Measurements from ENCODE around the gene CAPN10. TPM values are rescaled to one million over a fixed set of nuclear protein-coding genes. Genes with fewer than 3 reads are reported as not detected.
A peak's percentile ranks its signal among the peaks of the same experiment; 100 is the strongest.
"Not testable (repeated sequence)": the region's sequence is repeated elsewhere in the genome, so short reads cannot be mapped to it uniquely, and the experiment has no call there.

The CAPN10 gene, protein sequence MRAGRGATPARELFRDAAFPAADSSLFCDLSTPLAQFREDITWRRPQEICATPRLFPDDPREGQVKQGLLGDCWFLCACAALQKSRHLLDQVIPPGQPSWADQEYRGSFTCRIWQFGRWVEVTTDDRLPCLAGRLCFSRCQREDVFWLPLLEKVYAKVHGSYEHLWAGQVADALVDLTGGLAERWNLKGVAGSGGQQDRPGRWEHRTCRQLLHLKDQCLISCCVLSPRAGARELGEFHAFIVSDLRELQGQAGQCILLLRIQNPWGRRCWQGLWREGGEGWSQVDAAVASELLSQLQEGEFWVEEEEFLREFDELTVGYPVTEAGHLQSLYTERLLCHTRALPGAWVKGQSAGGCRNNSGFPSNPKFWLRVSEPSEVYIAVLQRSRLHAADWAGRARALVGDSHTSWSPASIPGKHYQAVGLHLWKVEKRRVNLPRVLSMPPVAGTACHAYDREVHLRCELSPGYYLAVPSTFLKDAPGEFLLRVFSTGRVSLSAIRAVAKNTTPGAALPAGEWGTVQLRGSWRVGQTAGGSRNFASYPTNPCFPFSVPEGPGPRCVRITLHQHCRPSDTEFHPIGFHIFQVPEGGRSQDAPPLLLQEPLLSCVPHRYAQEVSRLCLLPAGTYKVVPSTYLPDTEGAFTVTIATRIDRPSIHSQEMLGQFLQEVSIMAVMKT
- 12.3 TPM for total RNA-seq (ENCODE audit: insufficient read depth, low replicate concordance)

GRCh38 chr2:240586198-240586918 is at the start of gene CAPN10:
TSS of gene CAPN10 (plus strand) at chr2:240586734. CDS start at chr2:240586912, 178 bp downstream.
- DNase-seq (ENCODE audit: low spot score) = peak; percentile 99

DNA sequence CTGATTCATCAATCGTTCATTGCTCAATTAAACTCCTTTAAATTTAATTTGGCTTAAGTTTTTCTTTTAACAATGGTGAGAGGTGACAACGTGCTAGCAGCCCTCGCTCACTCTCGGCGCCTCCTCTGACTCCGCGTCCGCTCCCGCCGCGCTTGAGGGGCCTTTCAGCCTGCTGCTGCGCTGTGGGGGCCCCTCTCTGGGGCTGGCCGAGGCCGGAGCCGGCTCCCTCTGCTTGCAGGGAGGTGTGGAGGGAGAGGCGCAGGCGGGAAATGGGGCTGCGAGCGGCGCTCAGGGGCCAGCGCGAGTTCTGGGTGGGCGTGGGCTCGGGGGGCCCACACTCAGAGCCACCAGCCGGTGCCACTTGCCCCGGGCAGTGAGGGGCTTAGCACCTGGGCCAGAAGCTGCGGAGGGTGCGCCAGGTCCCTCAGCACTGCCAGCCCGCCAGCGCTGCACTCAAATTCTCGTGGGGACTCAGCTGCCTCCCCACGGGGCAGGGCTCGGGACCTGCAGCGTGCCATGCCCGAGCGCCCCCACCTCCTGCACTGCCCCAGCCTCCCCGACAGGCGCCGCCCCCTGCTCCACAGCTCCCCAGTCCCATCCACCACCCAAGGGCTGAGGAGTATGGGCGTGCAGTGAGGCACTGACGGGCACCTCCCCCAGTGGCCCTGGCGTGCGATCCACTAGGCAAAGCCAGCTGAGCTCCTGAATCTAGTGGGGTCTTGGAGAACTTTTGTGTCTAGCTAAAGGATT is 48.3 kb upstream of the CAPN10 start:
- DNase-seq (ENCODE audit: low spot score) = no peak

- not testable (repeated sequence) for DNase-seq (ENCODE audit: low spot score)
These were observed 47.4 kb upstream of the CAPN10 start for GRCh38 chr2:240539101-240539500.

DNA sequence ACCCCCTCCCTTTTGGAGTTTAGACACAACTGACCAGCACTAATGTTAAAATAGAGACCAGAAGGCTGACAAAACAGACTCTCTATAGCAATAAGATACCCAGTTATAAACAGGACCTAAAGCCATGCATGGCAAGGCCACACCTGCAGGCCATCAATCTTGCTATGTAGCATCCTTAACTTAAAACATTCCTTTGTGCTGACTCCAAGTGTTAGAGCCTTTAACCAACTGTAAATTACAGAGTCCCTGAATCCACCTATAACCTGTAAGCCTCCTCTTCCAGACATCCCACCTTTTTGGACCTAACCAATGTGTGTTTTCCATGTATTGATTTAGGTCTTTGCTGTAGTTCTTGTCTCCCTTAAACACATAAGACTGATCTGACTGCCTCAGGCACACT is 46.6 kb upstream of the CAPN10 start:
- no peak for DNase-seq (ENCODE audit: low spot score)

DNA sequence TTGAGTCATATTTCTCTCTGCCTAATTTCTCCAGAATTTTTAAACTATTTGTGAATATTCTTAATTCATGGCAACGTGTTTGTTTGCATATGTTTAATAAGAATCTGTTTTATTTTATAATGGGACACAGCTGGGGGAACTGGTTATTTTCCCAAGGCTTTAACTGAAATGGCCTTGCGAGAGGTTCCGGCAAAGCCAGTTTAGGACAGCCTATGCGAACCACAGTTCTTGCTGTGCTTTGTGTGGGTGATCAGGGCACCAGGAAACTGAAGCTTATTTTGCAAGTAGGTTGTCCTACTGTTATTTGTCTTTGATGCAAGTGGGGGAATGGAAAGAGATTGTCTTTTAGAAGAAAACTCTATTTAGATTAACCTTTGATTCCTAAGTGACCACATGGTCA is 35.2 kb upstream of the CAPN10 start:
- no peak for DNase-seq (ENCODE audit: low spot score)

DNA sequence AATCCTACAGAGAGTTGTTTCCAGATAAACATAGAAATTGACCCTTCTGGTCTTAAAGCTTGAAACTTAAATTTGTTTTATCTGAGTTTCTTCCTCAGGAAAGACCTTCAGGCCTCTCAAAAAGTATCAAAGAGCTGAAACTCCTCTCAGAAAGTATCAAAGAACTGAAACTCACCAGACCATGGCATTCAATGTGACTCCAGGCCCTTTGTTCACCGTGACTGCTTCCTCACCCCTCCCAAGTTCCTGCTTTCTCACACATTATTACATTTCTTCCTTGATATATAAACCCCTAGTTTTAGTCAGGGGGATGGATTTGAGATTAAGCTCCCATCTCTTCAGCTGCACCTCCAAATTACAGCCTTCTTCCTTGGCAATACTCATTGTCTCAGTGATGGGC is 34.7 kb upstream of the CAPN10 start:
- DNase-seq (ENCODE audit: low spot score) = no peak

DNA sequence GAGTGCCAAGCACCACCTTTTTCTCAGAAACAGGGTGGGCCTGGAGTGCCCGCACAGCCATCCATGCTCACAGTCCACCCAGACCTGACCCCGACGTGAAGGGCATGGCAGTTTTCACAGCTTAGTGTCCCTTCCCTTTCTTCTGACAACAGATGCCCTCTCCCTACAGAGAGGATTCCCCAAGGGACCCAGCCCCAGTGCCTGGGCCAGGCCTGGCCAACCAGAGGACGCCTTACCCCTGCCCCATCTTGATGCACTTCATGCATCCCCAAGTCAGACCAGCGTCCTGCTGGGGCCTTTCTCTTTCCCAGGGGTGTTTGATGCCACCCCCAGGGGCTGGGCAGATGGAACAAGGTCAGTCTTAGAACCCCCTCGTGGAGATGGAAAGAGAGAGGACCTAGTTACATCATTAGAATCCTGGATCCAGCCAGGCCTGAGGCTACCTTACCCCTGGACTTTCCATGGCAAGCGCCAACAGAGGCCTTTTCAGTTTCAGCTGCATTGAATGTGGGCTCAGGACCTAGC is 32.5 kb upstream of the CAPN10 start:
- no peak for DNase-seq (ENCODE audit: low spot score)

DNA sequence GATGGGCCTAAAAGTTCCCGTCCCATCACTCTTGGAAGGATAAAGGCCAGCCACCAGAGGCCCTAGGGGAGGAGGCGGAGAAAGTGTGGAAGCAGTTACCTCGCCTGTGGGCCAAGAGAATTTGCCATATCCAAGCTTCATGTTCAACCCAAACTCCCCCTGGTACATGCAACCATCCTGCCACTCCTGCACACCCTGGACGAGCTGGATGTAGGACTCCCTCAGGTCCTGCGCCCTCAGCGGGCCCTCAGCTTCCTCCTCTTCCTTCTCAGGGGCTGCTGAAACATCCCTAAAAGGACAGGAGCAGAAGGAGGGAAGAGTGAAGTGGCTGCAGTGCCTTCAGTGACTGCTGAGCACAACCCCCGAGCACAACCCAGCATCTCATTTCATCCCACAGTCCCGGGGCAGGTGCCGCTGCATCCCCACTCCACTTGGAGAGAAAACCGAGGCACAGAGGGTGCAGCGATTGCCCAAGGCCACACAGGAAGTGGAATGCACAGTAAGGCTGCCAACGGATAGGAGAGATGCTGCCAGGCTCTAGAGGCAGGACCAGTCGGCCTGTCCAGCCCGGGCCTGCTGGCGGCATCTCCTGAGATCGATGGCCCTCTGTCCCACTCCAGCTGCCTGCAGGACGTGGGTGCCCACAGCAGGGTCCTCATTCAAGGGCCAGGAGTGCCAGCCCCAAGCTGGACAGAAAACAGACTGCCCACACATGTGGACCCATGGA is 31.6 kb upstream of the CAPN10 start:
- no peak for DNase-seq (ENCODE audit: low spot score)

- no peak for DNase-seq (ENCODE audit: low spot score)
These were observed 30.8 kb upstream of the CAPN10 start for GRCh38 chr2:240555541-240556250.

GRCh38 chr2:240556553-240557100 is 29.9 kb upstream of the CAPN10 start:
- no peak for DNase-seq (ENCODE audit: low spot score)

GRCh38 chr2:240557101-240557751 is 29.3 kb upstream of the CAPN10 start:
- DNase-seq (ENCODE audit: low spot score) = no peak

- peak; percentile 83 for DNase-seq (ENCODE audit: low spot score)
These were observed 28.7 kb upstream of the CAPN10 start, which contains the start of gene ANKMY1 for GRCh38 chr2:240557808-240558207. TSS of gene ANKMY1 (minus strand) at chr2:240557988. CDS start at chr2:240557335, 653 bp downstream.

- DNase-seq (ENCODE audit: low spot score) = no peak
These were observed 28.2 kb upstream of the CAPN10 start for GRCh38 chr2:240558236-240558761.

DNA sequence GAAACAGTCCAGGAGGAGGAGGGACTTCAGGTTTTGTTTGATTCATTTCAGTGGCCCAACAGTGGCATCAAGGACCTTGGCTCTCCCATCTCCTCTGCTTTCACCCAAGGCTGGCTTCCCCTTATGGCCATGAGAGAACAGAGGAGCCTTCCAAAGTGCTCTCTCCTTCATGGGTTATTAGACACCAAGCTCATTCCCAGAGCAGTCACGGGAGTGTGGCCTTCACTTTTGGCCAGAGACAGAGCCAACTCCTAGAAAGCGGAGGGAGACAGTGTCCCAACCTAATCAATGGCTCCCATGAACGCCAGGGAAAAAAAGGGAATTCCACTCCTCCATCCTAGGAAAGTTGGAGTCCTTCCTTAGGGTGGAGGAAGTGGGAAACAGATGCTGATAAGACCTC is 27.2 kb upstream of the CAPN10 start:
- no peak for DNase-seq (ENCODE audit: low spot score)

GRCh38 chr2:240560084-240560479 is 26.5 kb upstream of the CAPN10 start, which contains the start of gene DUSP28:
TSS of gene DUSP28 (plus strand) at chr2:240560357. CDS start at chr2:240560685, 328 bp downstream.
- DNase-seq (ENCODE audit: low spot score) = peak; percentile 88

DNA sequence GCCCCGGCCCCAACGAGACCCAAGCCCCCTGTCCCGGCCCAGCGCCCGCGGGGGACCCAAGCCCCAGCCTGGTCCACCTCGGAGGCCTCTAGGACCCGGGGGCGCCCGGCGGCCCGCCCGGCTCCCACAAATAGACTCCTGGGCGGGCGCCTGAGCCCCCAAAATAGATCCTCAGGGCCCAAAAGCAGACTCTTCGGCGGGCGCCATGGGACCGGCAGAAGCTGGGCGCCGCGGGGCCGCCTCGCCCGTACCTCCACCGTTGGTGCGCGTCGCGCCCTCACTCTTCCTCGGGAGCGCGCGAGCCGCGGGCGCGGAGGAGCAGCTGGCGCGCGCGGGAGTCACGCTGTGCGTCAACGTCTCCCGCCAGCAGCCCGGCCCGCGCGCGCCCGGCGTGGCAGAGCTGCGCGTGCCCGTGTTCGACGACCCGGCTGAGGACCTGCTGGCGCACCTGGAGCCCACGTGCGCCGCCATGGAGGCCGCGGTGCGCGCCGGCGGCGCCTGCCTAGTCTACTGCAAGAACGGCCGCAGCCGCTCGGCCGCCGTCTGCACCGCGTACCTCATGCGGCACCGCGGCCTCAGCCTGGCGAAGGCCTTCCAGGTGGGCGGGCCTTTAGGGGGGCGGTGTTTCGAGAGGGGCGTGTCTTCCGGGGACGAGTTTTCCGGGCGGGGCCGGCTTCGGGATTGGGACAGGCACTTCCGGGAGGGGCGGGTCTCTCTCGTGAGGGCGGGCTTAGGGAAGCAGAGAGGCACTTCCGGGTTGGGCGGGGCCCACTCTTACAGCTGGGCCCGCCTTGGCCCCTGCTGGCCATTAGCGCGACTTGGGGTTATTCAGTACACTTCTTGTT is 25.8 kb upstream of the CAPN10 start:
- peak; percentile 99 for DNase-seq (ENCODE audit: low spot score)

- DNase-seq (ENCODE audit: low spot score) = peak; percentile 63
These were observed 25.1 kb upstream of the CAPN10 start for GRCh38 chr2:240561325-240561971.

All from umbilical cord (tissue), 2 donors.